Uterus (tissue), 2 donors: Measurements from ENCODE around the gene ST3GAL5.

Experiments
- CTCF ChIP-seq, 4 experiments: fragments of 200-600 bp in 2 of 4; fragments of 450-650 bp in 2 of 4; sonication (generic) in 2 of 4; IDR thresholded peaks; one replicate each; pipeline ENCODE4 v1.5.1; 2016 to 2019; ENCODE audit warnings: antibody characterized with exemption in 4 of 4, mild to moderate bottlenecking in 2 of 4, moderate library complexity in 1 of 4
- POLR2A ChIP-seq, 2 donors: fragments of 450-650 bp; IDR thresholded peaks; one replicate each; pipeline ENCODE4 v1.6.1; 2016; ENCODE audit warnings: antibody characterized with exemption in 2 of 2, mild to moderate bottlenecking in 1 of 2, moderate library complexity in 1 of 2

- TF ChIP-seq CTCF (IDR thresholded peaks at IDR 0.05) (no peak), POLR2A (IDR thresholded peaks at IDR 0.05) (no peak)
These were observed 60.1 kb downstream of the ST3GAL5 start for GRCh38 chr2:85828725-85829124.
